Testis (tissue), 3 donors: Measurements from ENCODE around the gene HIP1. TPM values are rescaled to one million over a fixed set of nuclear protein-coding genes. Genes with fewer than 3 reads are reported as not detected.
"Not testable (repeated sequence)": the region's sequence is repeated elsewhere in the genome, so short reads cannot be mapped to it uniquely, and the experiment has no call there.

ENCODE experiments used
- DNase-seq: peaks from one replicate; pipeline ENCODE4 v3.0.0-alpha.2; 2019
- H3K27ac ChIP-seq, 2 donors: fragments of 200-600 bp; sonication (generic); one replicate each; pipeline ENCODE4 v1.5.1; 2019
- H3K27me3 ChIP-seq: fragments of 200-600 bp; sonication (generic); one replicate; pipeline ENCODE4 v1.5.1; 2019
- H3K36me3 ChIP-seq: fragments of 200-600 bp; sonication (generic); one replicate; pipeline ENCODE4 v1.5.1; 2017; ENCODE audit warnings: low read depth; ENCODE audit errors: missing control alignments
- H3K4me1 ChIP-seq: fragments of 200-600 bp; sonication (generic); one replicate; pipeline ENCODE4 v1.5.1; 2019
- H3K4me3 ChIP-seq, 2 donors: fragments of 200-600 bp; sonication (generic); one replicate each; pipeline ENCODE4 v1.5.1; 2017 to 2019
- H3K9me3 ChIP-seq: fragments of 200-600 bp; sonication (generic); one replicate; pipeline ENCODE4 v1.5.1; 2017
- POLR2A ChIP-seq: fragments of 450-650 bp; IDR thresholded peaks from one replicate; pipeline ENCODE4 v1.6.1; 2017; ENCODE audit warnings: antibody characterized with exemption, mild to moderate bottlenecking, moderate library complexity
- WGBS, 2 donors: methylation state at CpG; one replicate each; pipeline ENCODE4 v1.1.5; 2018; 5-methylcytosine and 5-hydroxymethylcytosine counted together
- intact Hi-C: fragments of 100-400 bp; cut with DNase I; formaldehyde crosslinking; loops from one replicate; pipeline ENCODE4 v1.15.1; 2023; ENCODE audit warnings: low total_unique reads
- polyA plus RNA-seq: library from polyadenylated mRNA; stranded (reverse); fragments of 350-450 nt; fragmentation: Illumina TruSeq; extraction: RNeasy Lipid Tissue Mini Kit (QIAGEN cat#74804); gene quantifications from one replicate; pipeline ENCODE4 v1.2.3, GENCODE V29; 2014; ENCODE audit warnings: low read depth, low replicate concordance; ENCODE audit not compliant: insufficient read depth
- total RNA-seq, 2 donors: library from RNA; depleted of rRNA; stranded (reverse); fragments of >200 nt; gene quantifications; one replicate each; pipeline ENCODE4 v1.2.3, GENCODE V29; 2016
- TF ChIP-seq, protein P1 (sequence below), 3 experiments: fragments of 450-650 bp in 2 of 3; fragments of 200-600 bp in 1 of 3; sonication (generic) in 1 of 3; IDR thresholded peaks; one replicate each; pipeline ENCODE4 v1.5.1; 2016 to 2019; ENCODE audit warnings: antibody characterized with exemption in 3 of 3, mild to moderate bottlenecking in 2 of 3, moderate library complexity in 1 of 3

The HIP1 gene
- total and polyA plus RNA-seq, 3 donors from 2014 or later: 43.5 to 85.4 (median 68.0) TPM

DNA sequence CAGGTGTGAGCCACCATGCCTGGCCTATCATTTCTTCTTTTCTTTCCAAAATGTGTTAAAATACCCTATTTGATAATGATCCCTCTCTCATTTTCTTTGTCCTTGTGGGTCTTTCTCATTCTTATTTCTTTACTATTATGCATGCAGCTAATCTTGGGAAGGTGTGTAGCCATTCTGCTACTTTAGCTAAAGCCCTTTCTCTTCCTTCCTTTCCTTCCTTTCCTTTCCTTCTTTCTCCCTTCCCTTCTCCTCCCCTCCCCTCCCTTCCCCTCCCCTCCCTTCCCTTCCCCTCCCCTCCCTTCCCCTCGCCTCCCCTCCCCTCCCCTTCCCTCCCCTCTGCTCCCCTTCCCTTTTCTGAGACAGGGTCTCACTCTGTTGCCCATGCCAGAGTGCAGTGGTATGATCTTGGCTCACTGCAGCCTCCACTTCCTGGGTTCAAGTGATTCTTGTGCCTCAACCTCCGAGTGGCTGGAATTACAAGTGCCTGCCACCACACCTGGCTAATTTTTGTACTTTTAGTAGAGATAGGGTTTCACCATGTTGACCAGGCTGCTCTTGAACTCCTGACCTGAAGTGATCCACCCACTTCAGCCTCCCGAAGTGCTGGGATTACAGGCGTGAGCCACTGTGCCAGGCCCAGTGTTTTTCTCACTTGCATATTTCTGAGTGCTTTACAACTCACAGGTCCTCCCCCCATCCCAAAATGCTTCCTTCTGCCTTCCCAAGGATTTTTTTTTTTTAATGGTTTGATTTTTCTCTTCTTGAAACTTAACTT lies 42.3 kb downstream of the HIP1 start:
- Histone ChIP-seq H3K27me3 (no peaks in the 10 kb centered on the region), H3K4me3 (no peak overlapping the region), H3K36me3 (no peaks in the 10 kb centered on the region), H3K4me1 (no peaks in the 10 kb centered on the region), H3K9me3 (no peaks in the 10 kb centered on the region), H3K27ac (no peak overlapping the region)
- intact Hi-C loops: no loop called here
- TF ChIP-seq POLR2A: no peak
- TF ChIP-seq, protein P1, sequence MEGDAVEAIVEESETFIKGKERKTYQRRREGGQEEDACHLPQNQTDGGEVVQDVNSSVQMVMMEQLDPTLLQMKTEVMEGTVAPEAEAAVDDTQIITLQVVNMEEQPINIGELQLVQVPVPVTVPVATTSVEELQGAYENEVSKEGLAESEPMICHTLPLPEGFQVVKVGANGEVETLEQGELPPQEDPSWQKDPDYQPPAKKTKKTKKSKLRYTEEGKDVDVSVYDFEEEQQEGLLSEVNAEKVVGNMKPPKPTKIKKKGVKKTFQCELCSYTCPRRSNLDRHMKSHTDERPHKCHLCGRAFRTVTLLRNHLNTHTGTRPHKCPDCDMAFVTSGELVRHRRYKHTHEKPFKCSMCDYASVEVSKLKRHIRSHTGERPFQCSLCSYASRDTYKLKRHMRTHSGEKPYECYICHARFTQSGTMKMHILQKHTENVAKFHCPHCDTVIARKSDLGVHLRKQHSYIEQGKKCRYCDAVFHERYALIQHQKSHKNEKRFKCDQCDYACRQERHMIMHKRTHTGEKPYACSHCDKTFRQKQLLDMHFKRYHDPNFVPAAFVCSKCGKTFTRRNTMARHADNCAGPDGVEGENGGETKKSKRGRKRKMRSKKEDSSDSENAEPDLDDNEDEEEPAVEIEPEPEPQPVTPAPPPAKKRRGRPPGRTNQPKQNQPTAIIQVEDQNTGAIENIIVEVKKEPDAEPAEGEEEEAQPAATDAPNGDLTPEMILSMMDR (IDR thresholded peaks at IDR 0.05): no peak
- 86 to 89% methylated on average over 4 of the region's 4 CpGs for WGBS, 2 donors
- no peak for DNase-seq

GRCh38 chr7:75694638-75695399 lies 43.9 kb downstream of the HIP1 start:
- H3K4me3 ChIP-seq: no peak overlapping the region
- H3K27ac ChIP-seq: peak overlapping the region in 1 of 2 donors; percentile 53
- no peaks in the 10 kb centered on the region for H3K9me3 ChIP-seq
- H3K36me3 ChIP-seq: no peaks in the 10 kb centered on the region
- DNase-seq: no peak
- intact Hi-C loops: no loop called here
- no peaks in the 10 kb centered on the region for H3K4me1 ChIP-seq
- no peaks in the 10 kb centered on the region for H3K27me3 ChIP-seq
- no peak for TF ChIP-seq POLR2A
- TF ChIP-seq, protein P1 (IDR thresholded peaks at IDR 0.05): no peak
- 43 to 56% methylated on average over 6 of the region's 6 CpGs for WGBS, 2 donors

DNA sequence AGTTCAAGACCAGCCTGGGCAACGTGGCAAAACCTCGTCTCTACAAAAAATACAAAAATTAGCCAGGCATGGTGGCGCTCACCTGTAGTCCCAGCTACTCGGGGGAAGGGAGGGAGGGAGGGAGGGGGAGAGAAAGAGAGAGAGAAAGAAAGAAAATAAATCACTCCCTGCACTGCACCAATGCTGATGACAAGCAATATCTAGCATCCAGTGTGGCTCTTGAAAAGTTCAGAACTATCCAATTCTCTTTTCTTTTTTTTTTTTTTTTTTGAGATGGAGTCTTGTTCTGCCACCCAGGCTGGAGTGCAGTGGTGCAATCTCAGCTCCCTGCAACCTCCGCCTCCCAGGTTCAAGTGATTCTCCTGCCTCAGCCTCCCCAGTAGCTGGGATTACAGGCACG lies 45.1 kb downstream of the HIP1 start:
- 85 to 94% methylated on average over 6 of the region's 6 CpGs for WGBS, 2 donors
- H3K4me3 ChIP-seq, H3K9me3 ChIP-seq, H3K27ac ChIP-seq, H3K27me3 ChIP-seq, H3K4me1 ChIP-seq, DNase-seq, H3K36me3 ChIP-seq, intact Hi-C loops: not testable (repeated sequence)

GRCh38 chr7:75691793-75692543 lies 46.8 kb downstream of the HIP1 start:
- Histone ChIP-seq H3K27me3 (no peaks in the 10 kb centered on the region), H3K36me3 (no peaks in the 10 kb centered on the region), H3K4me1 (peaks cover 8% of the 10 kb centered on the region), H3K4me3 (no peak overlapping the region), H3K9me3 (no peaks in the 10 kb centered on the region), H3K27ac (no peak overlapping the region)
- TF ChIP-seq, protein P1 (IDR thresholded peaks at IDR 0.05): no peak
- TF ChIP-seq POLR2A: no peak
- no peak for DNase-seq
- intact Hi-C loops: no loop called here
- WGBS, 2 donors: 86 to 93% methylated on average over 4 of the region's 4 CpGs

DNA sequence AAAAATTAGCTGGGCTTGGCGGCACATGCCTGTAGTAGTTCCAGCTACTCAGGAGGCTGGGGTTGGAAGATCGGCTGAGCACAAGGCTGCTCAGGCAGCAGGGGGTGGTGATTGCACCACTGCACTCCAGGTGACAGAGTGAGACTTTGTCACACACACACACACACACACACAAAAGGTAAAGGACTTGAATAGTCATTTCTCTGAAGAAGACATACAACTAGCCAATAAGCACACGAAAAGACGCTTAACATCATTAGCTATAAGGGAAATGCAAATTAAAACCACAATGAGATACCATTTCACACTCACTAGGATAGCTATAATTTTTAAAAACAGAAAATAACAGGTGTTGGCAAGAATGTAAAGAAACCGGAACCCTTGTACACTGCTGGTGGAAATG lies 48.6 kb downstream of the HIP1 start:
- Histone ChIP-seq H3K27ac (no peak overlapping the region), H3K4me3 (no peak overlapping the region), H3K36me3 (no peaks in the 10 kb centered on the region), H3K4me1 (peaks cover 8% of the 10 kb centered on the region), H3K9me3 (no peaks in the 10 kb centered on the region), H3K27me3 (no peaks in the 10 kb centered on the region)
- WGBS, 2 donors: 94% methylated on average over 5 of the region's 5 CpGs
- no peak for DNase-seq
- intact Hi-C loops: no loop called here
- TF ChIP-seq, protein P1 (IDR thresholded peaks at IDR 0.05): no peak
- no peak for TF ChIP-seq POLR2A
